Thymus (tissue), 11 donors: ENCODE measurements around the gene CCIN. TPM values are rescaled to one million over a fixed set of nuclear protein-coding genes. Genes with fewer than 3 reads are reported as not detected.

Source experiments
- DNase-seq, 9 donors: peaks; one replicate each; pipeline ENCODE4 v3.0.0-alpha.2; 2013; ENCODE audit warnings: low spot score in 9 of 9, low read depth in 6 of 9, missing footprints in 1 of 9
- H3K27ac ChIP-seq, 2 donors: one replicate each; pipeline ENCODE4 v1.5.1; 2013; ENCODE audit warnings: control low read depth in 1 of 2, low read depth in 1 of 2, low read length in 1 of 2, mild to moderate bottlenecking in 1 of 2, moderate library complexity in 1 of 2
- H3K27me3 ChIP-seq, 2 donors: one replicate each; pipeline ENCODE4 v1.5.1; 2013; ENCODE audit warnings: low read length in 1 of 2; ENCODE audit not compliant: control insufficient read depth in 2 of 2, insufficient read depth in 1 of 2
- H3K36me3 ChIP-seq, 2 donors: one replicate each; pipeline ENCODE4 v1.5.1; 2013; ENCODE audit warnings: low read length in 1 of 2, mild to moderate bottlenecking in 1 of 2, moderate library complexity in 1 of 2; ENCODE audit not compliant: control insufficient read depth in 2 of 2, insufficient read depth in 2 of 2
- H3K4me1 ChIP-seq, 2 donors: one replicate each; pipeline ENCODE4 v1.5.1; 2013; ENCODE audit warnings: low read length in 2 of 2; ENCODE audit not compliant: control insufficient read depth in 2 of 2, insufficient read depth in 2 of 2
- H3K4me3 ChIP-seq, 2 donors: one replicate each; pipeline ENCODE4 v1.5.1; 2013; ENCODE audit warnings: low read length in 2 of 2, control low read depth in 1 of 2, mild to moderate bottlenecking in 1 of 2
- H3K9me3 ChIP-seq, 2 donors: one replicate each; pipeline ENCODE4 v1.5.1; 2013; ENCODE audit warnings: low read length in 1 of 2, mild to moderate bottlenecking in 1 of 2; ENCODE audit not compliant: control insufficient read depth in 2 of 2, insufficient read depth in 1 of 2
- WGBS: extraction: QIAGEN DNeasy Blood & Tissue Kit; methylation state at CpG from one replicate; pipeline ENCODE4 v1.1.7; 2013; 5-methylcytosine and 5-hydroxymethylcytosine counted together
- polyA plus RNA-seq: library from polyadenylated mRNA; stranded (reverse); fragments of 200-250 nt; gene quantifications from one replicate; pipeline ENCODE4 v1.2.3, GENCODE V29; 2013
- total RNA-seq: library from RNA; stranded (reverse); fragments of 120-200 nt; gene quantifications from one replicate; pipeline ENCODE4 v1.2.4, GENCODE V29; 2013
- donor health status: healthy.

Gene CCIN
- total and polyA plus RNA-seq, 2 donors, result 0.05 TPM

DNA sequence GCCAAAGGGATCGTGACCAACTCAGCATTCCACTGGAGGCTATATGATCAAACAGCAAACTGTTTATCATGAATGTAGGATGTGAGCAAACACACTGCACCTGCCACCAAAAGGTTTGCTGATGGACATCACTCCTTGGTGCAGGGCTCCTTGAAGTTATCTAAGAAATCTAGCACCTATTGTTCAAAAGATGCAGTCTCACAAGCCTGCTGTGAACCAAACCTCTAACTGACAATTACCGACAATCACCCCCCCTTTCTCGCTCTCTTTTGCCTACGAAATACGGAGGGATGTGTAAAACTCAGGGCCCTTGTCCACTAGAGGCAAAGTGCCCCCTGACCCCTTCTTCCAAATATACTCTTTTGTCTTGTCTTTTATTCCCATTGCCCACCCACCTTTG, 19.0 kb downstream of the CCIN start:
- H3K27ac ChIP-seq, result no peak overlapping the region
- 99% methylated on average over 5 of the region's 5 CpGs for WGBS
- H3K4me3 ChIP-seq, result no peak overlapping the region
- no peaks in the 10 kb centered on the region for H3K9me3 ChIP-seq
- H3K36me3 ChIP-seq, result peaks cover 0 to under 1% of the 10 kb centered on the region in 2 donors
- no peak for DNase-seq
- peaks cover 0 to 2% of the 10 kb centered on the region in 2 donors for H3K27me3 ChIP-seq
- H3K4me1 ChIP-seq, result peaks cover 16 to 19% of the 10 kb centered on the region in 2 donors

DNA sequence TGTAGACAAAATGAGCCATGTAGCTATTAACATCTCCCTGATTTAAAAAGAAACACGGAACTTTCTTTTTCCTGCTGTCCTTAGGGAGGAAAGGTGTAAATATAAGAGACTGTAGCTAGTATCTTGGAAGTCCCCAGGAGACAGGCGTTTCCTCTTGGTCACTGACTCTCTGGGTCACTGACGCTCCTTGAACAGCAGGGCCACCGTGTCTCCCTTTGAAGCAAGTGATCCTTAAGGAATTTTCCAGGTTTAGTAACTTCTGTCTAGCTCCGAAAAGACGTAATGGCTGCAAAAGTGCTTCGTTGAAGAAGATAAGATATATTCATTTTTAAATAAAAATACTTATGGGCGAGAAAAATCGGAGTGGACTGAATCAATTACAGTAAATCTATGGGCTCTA, 20.8 kb downstream of the CCIN start:
- Histone ChIP-seq H3K9me3 (no peaks in the 10 kb centered on the region), H3K36me3 (peaks cover 3 to 15% of the 10 kb centered on the region in 2 donors), H3K27me3 (peaks cover 0 to 2% of the 10 kb centered on the region in 2 donors), H3K4me1 (peaks cover 16 to 24% of the 10 kb centered on the region in 2 donors), H3K4me3 (peak overlapping the region; percentile 90 to 96), H3K27ac (no peak overlapping the region)
- DNase-seq, result peak in 1 of 9 donors; percentile 13
- WGBS, result 14% methylated on average over 9 of the region's 9 CpGs

- Histone ChIP-seq H3K27ac (peak within 1 kb of the TSS; percentile 85 to 97), H3K27me3 (peaks cover 0 to 2% of the 10 kb centered on the region in 2 donors), H3K36me3 (peaks cover 3 to 15% of the 10 kb centered on the region in 2 donors), H3K4me3 (peak within 1 kb of the TSS; percentile 90 to 96), H3K9me3 (no peaks in the 10 kb centered on the region), H3K4me1 (peaks cover 16 to 24% of the 10 kb centered on the region in 2 donors)
- DNase-seq, result peak; percentile 88 to 99 (median 96)
- WGBS, result under 1% methylated on average over 68 of the region's 68 CpGs
Observed at GRCh38 chr9:36190388-36191289, 21.5 kb downstream of the CCIN start, which contains the start of gene CLTA. CLTA (plus strand) TSS chr9:36190921; CDS start chr9:36191057, 136 bp downstream.

DNA sequence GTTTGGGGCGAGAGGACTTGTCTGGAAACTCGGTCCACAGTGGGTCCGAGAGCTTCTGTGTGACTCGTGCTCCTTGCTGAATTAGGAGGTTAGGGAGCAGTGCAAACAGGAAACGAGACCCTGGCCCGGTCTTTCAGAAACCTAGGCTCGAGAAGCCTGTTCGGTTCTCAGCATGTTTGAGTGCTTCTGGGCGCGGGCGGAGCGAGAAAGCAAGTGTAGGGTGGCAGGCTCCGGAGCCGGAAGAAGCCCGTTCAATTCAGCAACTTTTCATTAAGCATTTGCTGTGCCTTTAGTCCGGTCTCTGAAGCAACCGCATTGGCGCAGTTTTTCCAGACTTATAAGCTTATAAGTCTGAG, 22.1 kb downstream of the CCIN start:
- H3K4me1 ChIP-seq, result peaks cover 16 to 24% of the 10 kb centered on the region in 2 donors
- H3K27me3 ChIP-seq, result peaks cover 0 to 2% of the 10 kb centered on the region in 2 donors
- no peaks in the 10 kb centered on the region for H3K9me3 ChIP-seq
- peak overlapping the region; percentile 84 to 87 for H3K27ac ChIP-seq
- DNase-seq, result peak in 6 of 9 donors; percentile 6 to 55 (median 33)
- H3K36me3 ChIP-seq, result peaks cover 3 to 15% of the 10 kb centered on the region in 2 donors
- under 1% methylated on average over 18 of the region's 18 CpGs for WGBS
- peak overlapping the region; percentile 90 to 96 for H3K4me3 ChIP-seq

- whole genome bisulfite sequencing, result 6% methylated on average over 7 of the region's 7 CpGs
- DNase-seq, result no peak
- Histone ChIP-seq H3K27ac (peak overlapping the region in 1 of 2 donors; percentile 84), H3K4me1 (peaks cover 16 to 24% of the 10 kb centered on the region in 2 donors), H3K4me3 (peak overlapping the region; percentile 90 to 96), H3K36me3 (peaks cover 4 to 18% of the 10 kb centered on the region in 2 donors), H3K27me3 (peaks cover 0 to 2% of the 10 kb centered on the region in 2 donors), H3K9me3 (no peaks in the 10 kb centered on the region)
Observed at GRCh38 chr9:36191686-36192085, 22.5 kb downstream of the CCIN start.

DNA sequence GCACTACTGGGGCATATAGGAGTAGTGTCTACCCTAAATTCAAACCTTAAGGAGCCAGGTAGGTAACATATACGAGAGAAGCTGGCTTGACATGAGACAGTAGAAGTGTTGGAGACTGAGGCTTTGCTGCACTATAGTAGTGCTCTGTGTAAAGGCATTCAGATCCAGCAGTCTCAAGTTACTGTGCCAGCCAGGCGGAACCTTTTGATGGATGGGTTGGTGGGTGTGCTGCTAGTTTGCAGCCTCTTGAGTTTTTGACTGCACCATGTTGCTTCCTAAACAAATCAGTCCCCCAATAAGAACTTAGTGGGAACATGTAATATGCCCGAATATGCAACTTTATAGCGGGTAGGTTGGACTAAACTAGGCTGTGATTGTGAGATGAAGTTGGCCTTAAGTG, 23.0 kb downstream of the CCIN start:
- Histone ChIP-seq H3K4me1 (peaks cover 16 to 24% of the 10 kb centered on the region in 2 donors), H3K4me3 (peak overlapping the region; percentile 90 to 96), H3K27ac (no peak overlapping the region), H3K27me3 (peaks cover 0 to 2% of the 10 kb centered on the region in 2 donors), H3K36me3 (peaks cover 8 to 22% of the 10 kb centered on the region in 2 donors), H3K9me3 (no peaks in the 10 kb centered on the region)
- no peak for DNase-seq
- WGBS, result 87% methylated on average over 4 of the region's 4 CpGs

GRCh38 chr9:36193023-36193422, 23.8 kb downstream of the CCIN start:
- 93% methylated on average over 3 of the region's 3 CpGs for WGBS
- H3K9me3 ChIP-seq, result no peaks in the 10 kb centered on the region
- peaks cover 9 to 24% of the 10 kb centered on the region in 2 donors for H3K36me3 ChIP-seq
- H3K27me3 ChIP-seq, result peaks cover 0 to 2% of the 10 kb centered on the region in 2 donors
- no peak for DNase-seq
- H3K4me3 ChIP-seq, result peak overlapping the region; percentile 15 to 23
- peaks cover 16 to 24% of the 10 kb centered on the region in 2 donors for H3K4me1 ChIP-seq
- H3K27ac ChIP-seq, result peak overlapping the region in 1 of 2 donors; percentile 14

DNA sequence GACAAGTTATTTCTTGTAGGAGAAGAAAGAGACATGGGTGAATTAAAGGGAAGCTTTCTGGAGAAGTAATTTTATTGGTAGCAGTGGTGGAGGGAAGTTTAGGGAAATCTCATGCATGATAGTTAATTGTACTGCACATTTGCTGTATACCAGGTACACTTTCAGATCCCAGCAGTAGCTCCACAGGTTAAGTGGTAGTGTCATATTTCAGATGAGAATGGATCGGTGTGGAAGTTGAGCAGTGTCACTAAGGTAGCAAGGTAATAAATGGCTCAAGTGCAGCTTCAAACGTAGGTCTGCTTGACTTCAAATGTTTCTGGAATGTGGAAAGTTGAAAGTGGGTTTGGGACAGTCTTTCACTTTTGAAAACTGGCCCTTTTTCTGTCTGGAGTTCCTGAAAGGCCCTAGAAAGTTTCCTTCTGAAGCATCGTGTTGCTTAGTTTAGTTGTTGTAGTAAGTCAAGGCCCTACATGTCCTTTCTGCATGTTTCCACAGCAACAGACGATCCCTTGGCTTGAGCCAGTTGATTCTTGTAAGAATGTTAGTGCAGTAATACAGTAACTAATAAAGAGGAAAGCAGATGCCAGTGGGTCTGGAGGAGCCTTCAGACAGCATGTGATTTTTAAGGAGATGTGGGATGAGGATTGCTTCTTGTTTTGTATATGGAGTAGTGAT, 25.3 kb downstream of the CCIN start:
- Histone ChIP-seq H3K4me3 (no peak overlapping the region), H3K27me3 (no peaks in the 10 kb centered on the region), H3K4me1 (peaks cover 16 to 24% of the 10 kb centered on the region in 2 donors), H3K36me3 (peaks cover 23 to 36% of the 10 kb centered on the region in 2 donors), H3K9me3 (no peaks in the 10 kb centered on the region), H3K27ac (peak overlapping the region in 1 of 2 donors; percentile 63)
- no peak for DNase-seq
- WGBS, result 93% methylated on average over 4 of the region's 4 CpGs
